GM21825 (cell line): ENCODE measurements around the gene SEPHS1.
"Not testable (repeated sequence)": the region's sequence is repeated elsewhere in the genome, so short reads cannot be mapped to it uniquely, and the experiment has no call there.

Experiments used
- ATAC-seq: cut with Tn5 transposase; IDR thresholded peaks from one replicate; pipeline ENCODE4 v1.9.1; 2021; ENCODE audit warnings: mild to moderate bottlenecking, moderate library complexity; ENCODE audit not compliant: unreplicated experiment

SEPHS1 gene

DNA sequence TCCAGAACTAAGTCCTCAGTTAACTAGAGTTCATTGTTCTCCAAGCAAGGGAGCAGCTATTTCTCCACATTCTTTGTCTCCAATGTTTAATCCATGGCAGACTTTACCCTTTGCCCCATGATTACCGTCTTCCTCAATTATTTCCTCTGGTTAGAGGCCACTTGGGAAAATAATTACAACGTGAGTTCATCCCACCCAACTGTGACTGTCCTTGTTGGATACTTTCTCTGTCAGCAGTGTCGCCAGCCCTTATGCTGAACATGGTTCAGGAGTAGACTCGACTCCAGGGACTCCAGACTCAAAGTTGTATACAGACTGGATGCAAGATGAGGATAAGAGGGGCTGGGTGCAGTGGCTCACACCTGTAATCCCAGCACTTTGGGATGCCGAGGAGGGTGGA, 17.1 kb upstream of the SEPHS1 start:
- no peak for ATAC-seq

DNA sequence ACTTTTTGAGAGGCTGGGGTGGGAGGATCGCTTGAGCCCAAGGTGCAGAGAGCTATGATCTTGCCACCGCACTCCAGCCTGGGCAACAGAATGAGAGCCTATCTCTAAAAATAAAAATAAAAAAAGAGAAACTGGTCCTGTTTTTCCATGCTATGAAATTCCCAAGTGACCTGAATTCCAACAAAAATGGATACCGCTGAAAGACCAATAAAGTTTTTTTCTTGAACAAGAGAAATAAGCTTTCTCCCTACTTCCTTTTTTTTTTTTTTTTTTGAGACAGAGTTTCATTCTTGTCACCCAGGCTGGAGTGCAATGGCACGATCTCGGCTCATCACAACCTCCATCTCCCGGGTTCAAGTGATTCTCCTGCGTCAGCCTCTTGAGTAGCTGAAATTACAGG, 12.5 kb upstream of the SEPHS1 start:
- ATAC-seq = no peak

- no peak for ATAC-seq
These were observed 8.3 kb upstream of the SEPHS1 start for GRCh38 chr10:13356392-13356791.

- ATAC-seq = no peak
These were observed 6.7 kb upstream of the SEPHS1 start for GRCh38 chr10:13354783-13355182.

DNA sequence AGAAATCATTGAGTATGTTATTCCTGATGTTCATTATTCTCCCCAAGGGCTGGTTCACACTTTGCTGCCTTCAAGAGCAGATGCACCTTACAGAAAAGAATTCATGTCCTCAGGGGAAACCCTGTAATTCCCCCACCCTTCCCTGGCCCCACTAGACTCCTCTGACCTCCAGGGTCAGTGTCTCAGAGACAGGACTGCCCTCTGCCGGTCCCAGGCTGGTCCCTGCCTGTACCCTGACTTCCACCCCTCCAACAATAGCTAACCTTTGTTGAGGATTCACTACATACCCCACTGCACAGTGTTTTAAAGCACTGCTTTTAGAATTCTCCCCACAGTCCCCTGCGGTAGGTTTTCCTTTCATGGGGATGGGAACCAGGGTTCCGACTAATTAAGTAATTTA, 4.4 kb upstream of the SEPHS1 start:
- peak; percentile 27 for ATAC-seq

GRCh38 chr10:13351340-13351915, 3.3 kb upstream of the SEPHS1 start:
- peak; percentile 23 for ATAC-seq

DNA sequence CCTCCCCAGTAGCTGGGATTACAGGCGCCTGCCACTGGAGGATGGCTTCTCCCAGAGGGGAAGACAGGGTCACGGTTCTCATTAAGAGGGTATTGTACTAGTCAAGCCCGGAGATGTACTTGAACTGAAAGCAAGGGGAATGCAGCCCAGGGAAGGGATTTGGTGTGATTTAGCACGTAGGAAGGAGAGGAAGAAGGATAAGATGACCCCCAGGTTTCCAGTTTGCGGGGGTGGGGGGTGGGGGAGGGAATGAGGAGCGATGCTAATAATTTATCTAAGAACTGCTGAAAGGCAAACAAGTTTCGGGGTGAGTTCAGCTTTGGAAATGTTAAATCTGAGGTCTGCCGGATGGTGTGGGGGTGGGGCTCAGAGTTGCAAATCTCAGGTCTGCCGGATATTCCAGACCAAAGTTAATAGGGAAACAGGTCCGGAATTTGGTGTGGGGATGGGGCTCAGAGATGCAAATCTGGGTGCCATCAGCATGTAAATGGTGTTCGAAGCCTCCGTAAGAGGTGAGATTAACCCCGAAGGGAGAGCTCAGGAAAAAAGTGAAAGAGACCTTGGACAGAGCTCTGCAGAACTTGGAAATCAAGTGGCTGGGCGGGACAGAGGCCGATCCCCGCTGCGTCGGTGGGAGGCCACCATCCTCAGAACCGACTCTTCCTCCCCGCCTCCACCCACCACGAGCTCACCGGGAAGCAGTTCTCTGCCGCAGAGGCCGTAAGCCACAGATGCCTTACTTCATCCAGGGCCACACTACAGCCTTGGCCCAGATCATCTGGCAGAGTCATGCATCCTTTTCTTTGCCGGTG, 1.6 kb upstream of the SEPHS1 start:
- ATAC-seq = no peak

- peak; percentile 49 for ATAC-seq
These were observed 465 bp downstream of the SEPHS1 start for GRCh38 chr10:13347500-13348156.

DNA sequence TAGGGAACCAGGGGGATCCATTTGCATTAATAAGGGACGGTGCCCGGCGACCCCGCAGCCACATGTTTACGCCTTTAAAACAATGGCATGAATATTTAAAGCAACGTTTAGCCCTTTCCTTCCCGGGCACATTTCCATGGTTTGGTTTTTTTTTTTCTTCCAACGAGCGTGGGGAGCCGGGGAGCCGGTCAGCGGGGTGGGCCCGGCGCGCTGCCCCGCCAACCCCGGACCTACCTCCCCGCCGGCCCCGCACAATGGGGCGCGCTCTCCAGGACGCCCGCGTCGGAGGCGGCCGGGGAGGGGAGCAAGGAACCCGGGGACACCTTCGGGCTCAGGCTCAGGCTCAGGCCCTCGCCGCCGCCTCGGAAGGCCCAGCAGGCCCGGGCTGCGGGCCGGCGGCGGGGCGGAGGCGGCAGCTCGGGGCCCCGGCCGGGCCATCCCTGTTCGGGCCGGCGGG, 1.0 kb downstream of the SEPHS1 start:
- ATAC-seq = peak; percentile 26

DNA sequence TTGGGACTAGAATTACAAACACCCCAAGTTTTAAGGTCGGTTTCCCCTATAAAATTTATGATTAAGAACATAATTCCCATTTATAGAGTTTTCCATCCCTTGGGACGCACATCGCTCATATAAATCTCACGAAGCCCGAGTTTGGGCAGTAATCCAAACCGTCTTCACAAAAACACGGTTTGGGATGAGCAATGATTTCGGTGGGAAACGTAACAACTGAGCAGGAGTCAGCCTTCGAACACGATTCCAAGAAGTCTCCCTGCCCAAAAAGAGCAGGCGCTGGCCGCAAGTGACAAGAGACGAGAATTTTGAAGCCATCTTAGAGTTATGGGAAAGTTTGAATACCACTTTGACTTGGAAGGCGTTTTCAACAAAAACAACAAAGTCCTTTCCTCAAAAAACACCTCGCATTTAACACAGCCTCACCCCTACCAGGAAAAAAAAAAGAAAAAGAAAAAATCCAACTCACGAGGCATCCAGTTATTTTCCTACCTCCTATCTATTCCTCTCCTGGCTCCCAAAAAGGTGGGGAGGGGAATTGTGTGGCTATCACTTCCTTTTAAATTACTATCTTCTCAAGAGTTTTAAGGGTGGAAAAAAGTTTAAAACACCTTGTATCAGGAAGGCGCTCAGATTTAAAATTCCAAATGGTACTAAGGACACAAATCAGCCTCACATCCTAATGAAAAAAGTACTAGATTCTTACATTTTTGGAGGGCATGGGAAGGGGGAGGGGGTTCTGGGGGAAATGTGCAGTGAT, 1.6 kb downstream of the SEPHS1 start:
- ATAC-seq = no peak

- peak; percentile 82 for ATAC-seq
These were observed 7.3 kb downstream of the SEPHS1 start for GRCh38 chr10:13340626-13341376.

DNA sequence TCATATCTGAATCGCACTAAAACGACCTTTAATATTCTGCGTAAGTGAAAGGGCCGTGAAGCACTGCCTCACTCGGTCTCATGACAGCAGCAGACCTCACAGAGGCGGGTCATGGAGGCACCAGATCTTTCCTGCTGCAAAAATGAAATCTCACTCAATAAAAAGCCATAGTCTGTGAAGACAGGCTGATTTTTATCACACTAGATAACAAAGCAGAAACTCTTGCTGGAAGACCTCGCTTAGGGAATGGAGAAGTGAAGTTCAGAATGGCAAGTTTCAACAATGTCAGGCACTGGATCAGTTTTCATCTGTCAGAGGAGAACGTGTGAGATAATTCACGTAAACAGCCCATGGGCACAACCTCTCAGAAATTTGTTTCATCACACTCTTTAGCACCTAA, 8.0 kb downstream of the SEPHS1 start:
- ATAC-seq = no peak

GRCh38 chr10:13338390-13339110, 9.5 kb downstream of the SEPHS1 start:
- no peak for ATAC-seq

DNA sequence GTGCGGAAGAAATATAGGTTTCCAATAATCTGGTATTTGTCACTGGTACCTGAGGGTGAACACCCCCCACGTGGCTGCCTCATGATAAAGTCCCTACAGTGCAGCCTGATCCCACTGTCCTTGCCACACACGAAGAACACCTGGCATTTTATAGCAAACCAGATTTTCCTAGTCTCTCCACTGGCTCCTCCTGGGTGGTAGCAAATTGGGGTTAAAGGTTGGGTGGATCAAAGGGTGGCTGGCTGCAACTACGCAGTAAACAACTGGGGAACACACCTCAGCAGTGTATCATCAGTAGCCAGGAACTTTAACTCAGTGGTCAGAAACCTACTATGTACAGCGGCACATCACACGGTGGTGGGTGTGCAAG, 10.3 kb downstream of the SEPHS1 start:
- ATAC-seq = no peak

DNA sequence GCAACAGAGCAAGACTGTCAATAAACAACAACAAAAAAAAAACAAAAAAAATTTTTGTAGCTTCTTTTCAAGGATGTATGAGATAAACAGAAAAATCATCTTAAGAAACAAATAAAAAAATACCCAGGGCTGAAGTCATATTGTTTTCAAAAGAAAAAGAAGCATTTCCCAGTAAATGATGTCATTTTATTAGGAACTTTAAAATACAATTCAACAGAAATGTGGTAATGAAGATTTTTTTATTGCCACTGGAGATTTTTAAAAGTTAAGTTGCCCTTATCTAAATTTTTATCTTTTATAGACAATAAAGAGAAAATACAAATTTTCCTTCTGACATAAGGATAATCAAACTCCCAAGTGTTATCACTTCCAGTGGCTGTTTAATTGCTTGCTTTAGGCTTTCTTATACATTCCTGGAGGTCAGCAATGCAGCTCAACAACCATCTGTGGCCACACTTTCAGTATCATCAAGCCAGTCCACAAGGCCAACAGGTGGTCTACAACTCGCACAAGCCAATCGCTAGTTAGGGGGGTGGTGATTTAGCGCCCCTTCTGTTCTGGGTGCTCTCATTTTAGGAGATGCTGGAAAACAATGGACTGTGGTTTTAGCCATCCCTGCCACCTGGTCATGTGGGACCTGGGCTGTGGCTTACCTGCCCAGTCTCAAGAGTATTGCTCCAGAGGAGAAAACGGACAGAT, 10.8 kb downstream of the SEPHS1 start:
- no peak for ATAC-seq

- no peak for ATAC-seq
These were observed 12.2 kb downstream of the SEPHS1 start for GRCh38 chr10:13335881-13336280.

GRCh38 chr10:13334556-13334955, 13.5 kb downstream of the SEPHS1 start:
- ATAC-seq = no peak

DNA sequence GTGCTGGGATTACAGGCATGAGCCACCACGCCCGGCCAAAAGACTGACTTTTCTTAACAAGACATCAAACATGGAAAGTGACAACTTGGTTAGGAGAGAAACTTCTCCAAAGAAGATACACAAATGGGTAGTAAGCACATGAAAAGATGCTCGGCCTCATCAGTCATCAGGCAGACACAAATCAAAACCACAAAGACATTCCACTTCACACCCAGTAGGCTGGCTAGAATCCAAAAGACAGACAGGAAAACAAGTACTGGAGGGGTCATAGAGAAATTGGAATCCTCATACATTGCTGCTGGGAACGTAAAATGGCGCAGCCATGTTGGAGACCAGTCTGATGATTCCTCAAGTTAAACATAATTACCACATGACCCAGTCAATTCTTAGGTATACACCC, 16.4 kb downstream of the SEPHS1 start:
- no peak for ATAC-seq

DNA sequence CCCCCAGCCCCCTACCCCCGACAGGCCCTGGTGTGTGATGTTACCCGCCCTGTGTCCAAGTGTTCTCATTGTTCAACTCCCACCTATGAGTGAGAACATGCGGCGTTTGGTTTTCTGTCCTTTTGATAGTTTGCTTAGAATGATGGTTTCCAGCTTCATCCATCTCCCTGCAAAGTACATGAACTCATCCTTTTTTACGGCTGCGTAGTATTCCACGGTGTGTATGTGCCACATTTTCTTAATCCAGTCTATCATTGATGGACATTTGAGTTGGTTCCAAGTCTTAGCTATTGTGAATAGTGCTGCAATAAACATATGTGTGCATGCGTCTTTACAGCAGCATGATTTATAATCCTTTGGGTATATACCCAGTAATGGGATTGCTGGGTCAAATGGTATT, 17.1 kb downstream of the SEPHS1 start:
- not testable (repeated sequence) for ATAC-seq
